K562 (cell line): Measurements from ENCODE around the gene SCAMP2. TPM values are rescaled to one million over a fixed set of nuclear protein-coding genes. Genes with fewer than 3 reads are reported as not detected.

Experiments used
- ATAC-seq: fragments of 200-7000 bp; cut with Tn5 transposase; 3 replicates; pipeline ENCODE4 v1.9.1; 2020; ENCODE audit warnings: moderate library complexity
- Bru-seq: library from RNA; stranded (reverse); fragments of 400-500 nt; gene quantifications from one replicate; lab custom pipeline; 2021; lab: Mats Ljungman, UMichigan
- BruChase-seq, 2 experiments: library from RNA; stranded (reverse); fragments of 400-500 nt; gene quantifications; one replicate each; lab custom pipeline; 2021; lab: Mats Ljungman, UMichigan
- BruUV-seq: library from RNA; stranded (reverse); fragments of 400-500 nt; replicated peaks from 2 replicates; lab custom pipeline; 2021; lab: Mats Ljungman, UMichigan
- CTCF ChIA-PET: fragments of 300-600 bp; formaldehyde crosslinking; extraction: SDS; loops from one replicate; lab custom pipeline; 2021; ENCODE audit warnings: low intra/inter-chr PET ratio; lab: Yijun Ruan, JAX
- POLR2A ChIA-PET: fragments of 300-600, 350-650 bp; sonication (Branson Sonifier 250); formaldehyde crosslinking; extraction: SDS; loops from one replicate; lab custom pipeline; 2021; ENCODE audit warnings: antibody characterized with exemption, inconsistent platforms; lab: Yijun Ruan, JAX
- DNase-seq, 4 experiments: peaks; one replicate each; pipeline versions ENCODE4 v3.0.0 to v3.0.0-alpha.2; 2011 to 2018; ENCODE audit warnings: low spot score in 3 of 4, mixed read lengths in 3 of 4; ENCODE audit errors: extremely low read depth in 1 of 4
- FAIRE-seq: peaks from 2 replicates; lab custom pipeline; 2011; peaks lifted over from hg19 to GRCh38; lab: Jason Lieb, UNC
- H2AFZ ChIP-seq: 2 replicates; pipeline ENCODE4 v1.6.0; 2011; ENCODE audit warnings: low read depth, low read length, control low read depth, inconsistent platforms
- H3K27ac ChIP-seq: fragments of 200-600 bp; 3 replicates; pipeline ENCODE4 v1.8.0; 2011; ENCODE audit warnings: low read depth, mild to moderate bottlenecking, control low read depth, inconsistent platforms, low read length, moderate library complexity, mixed read lengths; ENCODE audit errors: extremely low read depth
- H3K27me3 ChIP-seq, 2 experiments: fragments of 300-600 bp in 1 of 2; 2 replicates in 1 of 2; 3 replicates in 1 of 2; pipeline versions ENCODE4 v1.6.0 to v1.8.0; 2011; ENCODE audit warnings: inconsistent platforms in 2 of 2, low read length in 2 of 2, mild to moderate bottlenecking in 1 of 2, mixed read lengths in 1 of 2, moderate library complexity in 1 of 2; ENCODE audit not compliant: control insufficient read depth in 2 of 2, insufficient read depth in 2 of 2
- H3K36me3 ChIP-seq: fragments of 300-600 bp; 3 replicates; pipeline ENCODE4 v1.8.0; 2011; ENCODE audit warnings: mild to moderate bottlenecking, low read length, inconsistent platforms; ENCODE audit not compliant: control insufficient read depth, insufficient read depth
- H3K4me1 ChIP-seq, 2 experiments: fragments of 200-600 bp in 1 of 2; replicated peaks in 1 of 2; 2 replicates in 1 of 2; 3 replicates in 1 of 2; pipeline versions ENCODE4 v1.5.1 to v1.8.0; 2011; ENCODE audit warnings: inconsistent platforms in 2 of 2, low read length in 2 of 2, mild to moderate bottlenecking in 1 of 2, mixed read lengths in 1 of 2, moderate library complexity in 1 of 2; ENCODE audit not compliant: control insufficient read depth in 2 of 2, insufficient read depth in 2 of 2
- H3K4me2 ChIP-seq: 2 replicates; pipeline ENCODE4 v1.6.1; 2011; ENCODE audit warnings: low read length, control low read depth, inconsistent platforms, mixed read lengths; ENCODE audit not compliant: insufficient read depth
- H3K4me3 ChIP-seq: fragments of 200-600 bp; sonication (generic), shearing (Covaris generic); 2 replicates; pipeline ENCODE4 v1.5.1; 2016; ENCODE audit warnings: control low read depth, inconsistent platforms
- H3K79me2 ChIP-seq: fragments of 200-600 bp; 3 replicates; pipeline ENCODE4 v1.8.0; 2011; ENCODE audit warnings: low read length, inconsistent platforms; ENCODE audit not compliant: control insufficient read depth, insufficient read depth
- H3K9ac ChIP-seq, 2 experiments: 2 replicates each; pipeline versions ENCODE4 v1.6.0 to v1.6.1; 2011; ENCODE audit warnings: low read depth in 2 of 2, low read length in 2 of 2, control low read depth in 1 of 2, inconsistent platforms in 1 of 2, mild to moderate bottlenecking in 1 of 2, mixed read lengths in 1 of 2; ENCODE audit not compliant: insufficient read depth in 1 of 2
- H3K9me1 ChIP-seq: one replicate; pipeline ENCODE4 v1.6.0; 2011; ENCODE audit warnings: inconsistent platforms, mild to moderate bottlenecking, low read length, moderate library complexity; ENCODE audit not compliant: control insufficient read depth, insufficient read depth
- H3K9me3 ChIP-seq: replicated peaks from 2 replicates; pipeline ENCODE4 v1.5.1; 2011; ENCODE audit warnings: low read depth, low read length, inconsistent platforms; ENCODE audit not compliant: control insufficient read depth, insufficient read depth
- H4K20me1 ChIP-seq: replicated peaks from 2 replicates; pipeline ENCODE4 v1.6.1; 2011; ENCODE audit warnings: low read length, inconsistent platforms, mixed read lengths; ENCODE audit not compliant: control insufficient read depth, insufficient read depth
- CHD7 ChIP-seq: fragments of 200-600 bp; sonication (generic); IDR thresholded peaks from one replicate; pipeline ENCODE4 v1.6.1; 2012; ENCODE audit warnings: mild to moderate bottlenecking, low read depth, low read length, inconsistent platforms
- WGBS: fragments of 100-300 bp; shearing (Covaris generic); methylation state at CpG from one replicate; pipeline ENCODE4 v1.1.6; 2016; ENCODE audit warnings: low coverage, mixed read lengths; ENCODE audit not compliant: insufficient coverage; ENCODE audit errors: missing lambda C conversion rate; 5-methylcytosine and 5-hydroxymethylcytosine counted together
- in situ Hi-C: fragments of 300-500 bp; cut with MboI; formaldehyde crosslinking; loops from 4 replicates; pipeline ENCODE4 v1.15.0; 2018; ENCODE audit warnings: inconsistent platforms, mixed read lengths
- intact Hi-C: fragments of 100-400 bp; cut with micrococcal nuclease; formaldehyde crosslinking; loops from 2 replicates; pipeline ENCODE4 v1.14.2; 2022
- long read RNA-seq, 3 experiments: library from polyadenylated mRNA in 2 of 3; library from RNA in 1 of 3; unstranded in 2 of 3; stranded (forward) in 1 of 3; transcript quantifications; one replicate each; pipeline ENCODE4 v2.0.0, GENCODE V29; 2019 to 2022
- polyA minus RNA-seq, 3 experiments: library from RNA; depleted of rRNA, polyadenylated mRNA; stranded (reverse); fragments of >200 nt; gene quantifications; 2 replicates each; pipeline ENCODE4 v1.2.3, GENCODE V29; 2011
- polyA plus RNA-seq, 8 experiments: library from polyadenylated mRNA; depleted of rRNA in 4 of 8; stranded (reverse) in 5 of 8; unstranded in 3 of 8; fragments of >200 nt; fragmentation: Nextera tagmentation in 2 of 8; fragmentation: Illumina TruSeq in 1 of 8; extraction: Ambion mirVana in 2 of 8; extraction: Trizol in 1 of 8; gene quantifications; 2 replicates each; pipeline versions ENCODE4 v1.2.1 to v1.2.3, GENCODE V29; 2011 to 2014; ENCODE audit warnings: inconsistent platforms in 1 of 8, missing spikeins in 1 of 8
- total RNA-seq, 7 experiments: library from RNA; depleted of rRNA in 6 of 7; stranded (reverse); fragments of >200 nt in 6 of 7; fragmentation: Illumina TruSeq in 2 of 7; extraction: Trizol in 2 of 7; gene quantifications; 2 replicates each; pipeline versions ENCODE4 v1.2.1 to v1.2.3, GENCODE V29; 2011 to 2021; ENCODE audit warnings: low replicate concordance in 1 of 7

Gene SCAMP2
- 69.8 and 124 TPM in 2 replicates for total RNA-seq (2011; cell fraction: chromatin; rRNA removed; ENCODE audit: low replicate concordance)
- 114 and 116 TPM in 2 replicates for total RNA-seq (2011; cell fraction: nucleolus; rRNA removed)
- 109 and 111 TPM in 2 replicates for total RNA-seq (2011; cell fraction: nucleoplasm; rRNA removed)
- total RNA-seq (2014; rRNA removed) (15.2 and 23.5 TPM in 2 replicates), total RNA-seq (2014; rRNA removed; fragmentation: Illumina TruSeq; extraction: Trizol) (16.0 and 17.0 TPM in 2 replicates), total RNA-seq (2015; rRNA removed; fragmentation: Illumina TruSeq; extraction: Trizol) (20.0 and 20.1 TPM in 2 replicates), total RNA-seq (2021) (40.9 and 44.6 TPM in 2 replicates), polyA plus RNA-seq (2011; rRNA removed) (40.2 and 90.8 TPM in 2 replicates), polyA plus RNA-seq (2014; fragmentation: Illumina TruSeq; extraction: Trizol) (53.7 and 61.1 TPM in 2 replicates), polyA plus RNA-seq (2014; fragmentation: Nextera tagmentation; extraction: Ambion mirVana) (10 to 100 TPM in 1 of 2 experiments, 1 to 10 TPM in 1; 5.9 to 11.2 TPM), polyA plus RNA-seq (2014; rRNA removed) (28.1 and 40.0 TPM in 2 replicates), polyA minus RNA-seq (2011; rRNA and poly(A)+ RNA removed) (44.2 and 47.1 TPM in 2 replicates), Bru-seq, nascent RNA (percentile 69 among the genes with signal in this experiment), BruChase-seq, experiment 1, labeled RNA remaining after a 2-hour chase (percentile 71 among the genes with signal in this experiment), BruChase-seq, experiment 2, labeled RNA remaining after a 6-hour chase (percentile 72 among the genes with signal in this experiment)
- polyA plus RNA-seq (2011; cell fraction: cytosol; rRNA removed) = 101 and 104 TPM in 2 replicates
- polyA plus RNA-seq (2011; cell fraction: nucleus; rRNA removed) = 78.5 and 87.1 TPM in 2 replicates
- 44.8 and 53.4 TPM in 2 replicates for polyA plus RNA-seq (2012)
- polyA minus RNA-seq (2011; cell fraction: cytosol; rRNA and poly(A)+ RNA removed) = 29.1 and 32.0 TPM in 2 replicates
- polyA minus RNA-seq (2011; cell fraction: nucleus; rRNA and poly(A)+ RNA removed) = 20.1 and 28.2 TPM in 2 replicates
- long read RNA-seq, experiment 1, transcript SCAMP2-201 (9 exons, 2,453 nt) = major isoform, 65 of 138 reads
- long read RNA-seq, experiment 1, transcript SCAMP2-211 (6 exons, 867 nt) = minor isoform, 11 of 138 reads
- long read RNA-seq, experiment 1, partial matches to known transcripts = 22 of 138 reads
- long read RNA-seq, experiment 1, other reads (novel, unspliced or antisense) = 39 of 138 reads
- long read RNA-seq, experiment 2, transcript SCAMP2-201 (9 exons, 2,453 nt) = major isoform, 54 of 75 reads
- long read RNA-seq, experiment 2, partial matches to known transcripts = 9 of 75 reads
- long read RNA-seq, experiment 2, other reads (novel, unspliced or antisense) = 12 of 75 reads
- long read RNA-seq, experiment 3, transcript SCAMP2-201 (9 exons, 2,453 nt) = major isoform, 64 of 71 reads
- long read RNA-seq, experiment 3, partial matches to known transcripts = 3 of 71 reads
- long read RNA-seq, experiment 3, other reads (novel, unspliced or antisense) = 3 of 71 reads

GRCh38 chr15:74873036-74873755 is at the start of gene SCAMP2:
TSS of gene SCAMP2 (minus strand) at chr15:74873365. CDS start at chr15:74873255, 110 bp downstream.
- in situ Hi-C loops = no loop called here
- CTCF ChIA-PET = no interaction called here
- no peaks in the 10 kb centered on the region for H3K9me1 ChIP-seq
- peak within 1 kb of the TSS; percentile 93 to 99 for H3K9ac ChIP-seq
- H3K79me2 ChIP-seq = peaks cover 45% of the 10 kb centered on the region
- DNase-seq (peak; percentile 95 to 98 (median 96)), FAIRE-seq (peak; percentile 85), ATAC-seq (peak; percentile 100)
- intact Hi-C loops = no loop called here
- H3K27me3 ChIP-seq = no peaks in the 10 kb centered on the region
- WGBS = under 1% methylated on average over 26 of the region's 52 CpGs
- H4K20me1 ChIP-seq = peaks cover 10% of the 10 kb centered on the region; the same call in 1 of the 2 replicates
- no TSS peak for BruUV-seq
- H3K4me3 ChIP-seq = peak within 1 kb of the TSS; percentile 76
- H3K27ac ChIP-seq = peak within 1 kb of the TSS; percentile 93
- peak within 1 kb of the TSS; percentile 99 for H3K4me2 ChIP-seq
- peaks cover 24% of the 10 kb centered on the region for H3K36me3 ChIP-seq
- H2AFZ ChIP-seq = peak within 1 kb of the TSS; percentile 98
- peaks cover 17 to 19% of the 10 kb centered on the region in 2 experiments; a peak in 4 of 5 replicates for H3K4me1 ChIP-seq
- no peaks in the 10 kb centered on the region; the same call in 1 of the 2 replicates for H3K9me3 ChIP-seq
- POLR2A ChIA-PET = interaction anchor here (1.1 to 1.5 kb wide), 2 partner anchors 10 to 33 kb away, joined by 4 to 5 read pairs; no protein-coding TSS in a partner anchor
- TF ChIP-seq CHD7 = no peak
